Activated CD4-positive, alpha-beta T cell treated with anti-CD3 and anti-CD28 coated beads for 36 hours (primary cell): ENCODE measurements around the gene EVC. TPM values are rescaled to one million over a fixed set of nuclear protein-coding genes. Genes with fewer than 3 reads are reported as not detected.
"Not testable (repeated sequence)": the region's sequence is repeated elsewhere in the genome, so short reads cannot be mapped to it uniquely, and the experiment has no call there.

Source experiments
- ATAC-seq: fragments of 200-7000 bp; cut with Tn5 transposase; one replicate; pipeline ENCODE4 v1.10.0; 2021; ENCODE audit warnings: mild to moderate bottlenecking, moderate library complexity
- CTCF ChIA-PET: fragments of 350-600 bp; sonication (Branson Sonifier 250); formaldehyde crosslinking; loops from one replicate; lab custom pipeline; 2021; ENCODE audit warnings: antibody characterized with exemption; lab: Charles Lee
- POLR2A ChIA-PET: fragments of 350-600 bp; sonication (Branson Sonifier 250); formaldehyde crosslinking; loops from one replicate; lab custom pipeline; 2021; ENCODE audit warnings: antibody characterized with exemption, inconsistent platforms; lab: Charles Lee
- DNase-seq: peaks from one replicate; pipeline ENCODE4 v3.0.0-alpha.2; 2020
- H3K27ac Mint-ChIP-seq: one replicate; pipeline ENCODE4 v1.8.0; 2021; ENCODE audit warnings: mixed read lengths
- H3K27me3 Mint-ChIP-seq: one replicate; pipeline ENCODE4 v1.8.0; 2021; ENCODE audit warnings: mixed read lengths
- H3K36me3 Mint-ChIP-seq: one replicate; pipeline ENCODE4 v1.8.0; 2021; ENCODE audit warnings: low read depth, mixed read lengths
- H3K4me1 Mint-ChIP-seq: one replicate; pipeline ENCODE4 v1.8.0; 2021; ENCODE audit warnings: mixed read lengths
- H3K4me3 Mint-ChIP-seq: one replicate; pipeline ENCODE4 v1.8.0; 2021; ENCODE audit warnings: mild to moderate bottlenecking, moderate library complexity, mixed read lengths
- H3K9me3 Mint-ChIP-seq: one replicate; pipeline ENCODE4 v1.8.0; 2021; ENCODE audit warnings: low read depth, mixed read lengths
- intact Hi-C, 2 experiments: fragments of 100-400 bp; cut with DNase I in 1 of 2; cut with micrococcal nuclease in 1 of 2; formaldehyde crosslinking; loops; one replicate each; pipeline versions ENCODE4 v1.14.2 to v1.15.1; 2022 to 2024; cut with DNase I, micrococcal nuclease
- total RNA-seq, 2 experiments: library from RNA; stranded (reverse); gene quantifications; one replicate each; pipeline ENCODE4 v1.2.3, GENCODE V29; 2021

The EVC gene
- total RNA-seq, 2 experiments from 2014 or later, result 0.71 to 1.5 TPM

GRCh38 chr4:5719350-5720055 lies 8.5 kb downstream of the EVC start:
- POLR2A ChIA-PET, result no interaction called here
- peaks cover 21% of the 10 kb centered on the region for H3K9me3 Mint-ChIP-seq
- DNase-seq (no peak), ATAC-seq (no peak)
- H3K4me1 Mint-ChIP-seq, result no peaks in the 10 kb centered on the region
- no peak overlapping the region for H3K27ac Mint-ChIP-seq
- CTCF ChIA-PET, result no interaction called here
- H3K27me3 Mint-ChIP-seq, result peaks cover 9% of the 10 kb centered on the region
- H3K4me3 Mint-ChIP-seq, result no peak overlapping the region
- intact Hi-C loops, result no loop called here
- peaks cover 1% of the 10 kb centered on the region for H3K36me3 Mint-ChIP-seq

- Mint-ChIP-seq H3K36me3 (peaks cover under 1% of the 10 kb centered on the region), H3K4me1 (no peaks in the 10 kb centered on the region), H3K27me3 (peaks cover 6% of the 10 kb centered on the region), H3K9me3 (peaks cover 16% of the 10 kb centered on the region), H3K27ac (no peak overlapping the region), H3K4me3 (no peak overlapping the region)
- no peak for DNase-seq
- ATAC-seq, result no peak
- intact Hi-C loops, result no loop called here
- ChIA-PET CTCF (no interaction called here), POLR2A (no interaction called here)
These were observed 9.3 kb downstream of the EVC start for GRCh38 chr4:5720157-5720850.

- intact Hi-C loops, result no loop called here
- ChIA-PET CTCF (no interaction called here), POLR2A (no interaction called here)
- Mint-ChIP-seq H3K36me3 (no peaks in the 10 kb centered on the region), H3K27me3 (peaks cover 6% of the 10 kb centered on the region), H3K4me1 (no peaks in the 10 kb centered on the region), H3K4me3 (no peak overlapping the region), H3K9me3 (peaks cover 13% of the 10 kb centered on the region), H3K27ac (no peak overlapping the region)
- ATAC-seq (no peak), DNase-seq (no peak)
These were observed 10.0 kb downstream of the EVC start for GRCh38 chr4:5720980-5721379.

GRCh38 chr4:5721923-5722322 lies 10.9 kb downstream of the EVC start:
- no peak overlapping the region for H3K4me3 Mint-ChIP-seq
- intact Hi-C loops, result no loop called here
- no peaks in the 10 kb centered on the region for H3K36me3 Mint-ChIP-seq
- no peak for DNase-seq
- ChIA-PET POLR2A (no interaction called here), CTCF (no interaction called here)
- ATAC-seq, result no peak
- no peak overlapping the region for H3K27ac Mint-ChIP-seq
- peaks cover 6% of the 10 kb centered on the region for H3K27me3 Mint-ChIP-seq
- peaks cover 6% of the 10 kb centered on the region for H3K9me3 Mint-ChIP-seq
- no peaks in the 10 kb centered on the region for H3K4me1 Mint-ChIP-seq

GRCh38 chr4:5722328-5722727 lies 11.3 kb downstream of the EVC start:
- DNase-seq (no peak), ATAC-seq (no peak)
- ChIA-PET POLR2A (no interaction called here), CTCF (no interaction called here)
- Mint-ChIP-seq H3K4me1 (no peaks in the 10 kb centered on the region), H3K27me3 (peaks cover 6% of the 10 kb centered on the region), H3K36me3 (no peaks in the 10 kb centered on the region), H3K4me3 (no peak overlapping the region), H3K9me3 (peaks cover 2% of the 10 kb centered on the region), H3K27ac (no peak overlapping the region)
- intact Hi-C loops, result no loop called here

GRCh38 chr4:5724377-5724776 lies 13.4 kb downstream of the EVC start:
- Mint-ChIP-seq H3K27ac (no peak overlapping the region), H3K4me1 (no peaks in the 10 kb centered on the region), H3K9me3 (no peaks in the 10 kb centered on the region), H3K4me3 (no peak overlapping the region), H3K36me3 (no peaks in the 10 kb centered on the region), H3K27me3 (peaks cover 8% of the 10 kb centered on the region)
- ChIA-PET POLR2A (no interaction called here), CTCF (interaction anchor here (1.0 kb wide), 1 partner anchor 726 kb away, joined by 3 read pairs; no protein-coding TSS in a partner anchor)
- DNase-seq (no peak), ATAC-seq (no peak)
- intact Hi-C loops, result no loop called here

GRCh38 chr4:5728412-5728811 lies 17.4 kb downstream of the EVC start:
- ATAC-seq, H3K27me3 Mint-ChIP-seq, POLR2A ChIA-PET, H3K9me3 Mint-ChIP-seq, CTCF ChIA-PET, intact Hi-C loops, H3K4me3 Mint-ChIP-seq, H3K4me1 Mint-ChIP-seq, DNase-seq, H3K36me3 Mint-ChIP-seq, H3K27ac Mint-ChIP-seq: not testable (repeated sequence)

GRCh38 chr4:5730436-5730835 lies 19.4 kb downstream of the EVC start:
- Mint-ChIP-seq H3K27me3 (peaks cover 3% of the 10 kb centered on the region), H3K4me1 (no peaks in the 10 kb centered on the region), H3K27ac (no peak overlapping the region), H3K9me3 (no peaks in the 10 kb centered on the region), H3K4me3 (no peak overlapping the region), H3K36me3 (no peaks in the 10 kb centered on the region)
- intact Hi-C loops, result no loop called here
- DNase-seq (no peak), ATAC-seq (no peak)
- ChIA-PET POLR2A (no interaction called here), CTCF (interaction anchor here (0.7 kb wide), 1 partner anchor 1993 kb away, joined by 3 read pairs; no protein-coding TSS in a partner anchor)

GRCh38 chr4:5730993-5731990 lies 20.3 kb downstream of the EVC start:
- H3K9me3 Mint-ChIP-seq, result no peaks in the 10 kb centered on the region
- CTCF ChIA-PET, result no interaction called here
- H3K27ac Mint-ChIP-seq, result no peak overlapping the region
- intact Hi-C loops, result no loop called here
- peaks cover 3% of the 10 kb centered on the region for H3K27me3 Mint-ChIP-seq
- H3K36me3 Mint-ChIP-seq, result no peaks in the 10 kb centered on the region
- H3K4me1 Mint-ChIP-seq, result no peaks in the 10 kb centered on the region
- H3K4me3 Mint-ChIP-seq, result no peak overlapping the region
- DNase-seq (no peak), ATAC-seq (no peak)
- POLR2A ChIA-PET, result no interaction called here

GRCh38 chr4:5732158-5732557 lies 21.2 kb downstream of the EVC start:
- Mint-ChIP-seq H3K9me3 (no peaks in the 10 kb centered on the region), H3K27me3 (peaks cover 3% of the 10 kb centered on the region), H3K36me3 (no peaks in the 10 kb centered on the region), H3K27ac (no peak overlapping the region), H3K4me3 (no peak overlapping the region), H3K4me1 (no peaks in the 10 kb centered on the region)
- ChIA-PET POLR2A (no interaction called here), CTCF (no interaction called here)
- DNase-seq (no peak), ATAC-seq (no peak)
- intact Hi-C loops, result no loop called here

- intact Hi-C loops, result no loop called here
- H3K4me1 Mint-ChIP-seq, result no peaks in the 10 kb centered on the region
- no peaks in the 10 kb centered on the region for H3K36me3 Mint-ChIP-seq
- DNase-seq (no peak), ATAC-seq (no peak)
- no peak overlapping the region for H3K27ac Mint-ChIP-seq
- no peaks in the 10 kb centered on the region for H3K9me3 Mint-ChIP-seq
- CTCF ChIA-PET, result interaction anchor here (0.6 kb wide), 1 partner anchor 197 kb away, joined by 3 read pairs; no protein-coding TSS in a partner anchor
- H3K4me3 Mint-ChIP-seq, result no peak overlapping the region
- H3K27me3 Mint-ChIP-seq, result no peaks in the 10 kb centered on the region
- POLR2A ChIA-PET, result interaction anchor here (0.7 kb wide), 1 partner anchor 387 kb away, joined by 3 read pairs; no protein-coding TSS in a partner anchor
These were observed 23.9 kb downstream of the EVC start for GRCh38 chr4:5734853-5735252.
